GM12801 (cell line): ENCODE measurements around the gene GRIK5.

Source experiments
- CTCF ChIP-seq: IDR thresholded peaks from one replicate; pipeline ENCODE4 v1.5.1; 2011; ENCODE audit warnings: control low read depth; ENCODE audit not compliant: insufficient read length; ENCODE audit errors: extremely low read depth

The GRIK5 gene

DNA sequence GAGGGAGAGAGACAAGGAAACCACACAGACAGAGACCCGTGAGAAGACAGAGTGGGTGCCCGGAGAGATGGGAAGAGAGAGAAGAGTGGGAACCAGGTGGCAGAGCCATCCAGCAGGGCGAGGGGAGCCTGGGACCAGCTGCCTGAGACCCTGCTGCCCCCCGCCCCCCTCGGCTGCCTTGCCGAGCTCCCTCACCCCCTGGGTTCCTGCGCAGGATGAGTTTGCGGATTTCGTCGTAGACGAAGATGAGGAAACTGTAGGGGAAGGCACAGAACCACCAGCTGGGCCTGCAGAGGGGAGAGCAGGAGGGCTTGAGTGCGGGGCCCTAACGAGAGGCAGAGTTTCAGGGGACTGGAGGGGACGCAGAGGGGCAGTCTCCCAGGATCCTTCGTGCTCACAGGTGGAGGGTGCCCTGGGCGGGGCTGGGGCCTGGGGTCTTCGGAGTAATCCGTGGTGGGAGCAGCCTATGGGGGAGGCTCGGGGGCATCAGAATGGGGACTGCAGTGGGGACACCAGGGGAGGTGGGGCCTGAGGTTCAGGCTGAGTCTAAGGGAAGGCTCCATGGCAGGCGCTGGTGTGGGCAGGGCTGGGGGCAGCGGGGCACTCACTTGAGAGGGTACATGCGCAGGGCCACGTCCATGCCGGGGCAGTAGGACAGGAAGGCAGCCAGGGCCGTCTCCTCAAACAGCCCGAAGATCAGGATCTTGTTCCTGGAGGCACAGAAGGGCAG is 102.8 kb downstream of the GRIK5 start:
- TF ChIP-seq CTCF: no peak

DNA sequence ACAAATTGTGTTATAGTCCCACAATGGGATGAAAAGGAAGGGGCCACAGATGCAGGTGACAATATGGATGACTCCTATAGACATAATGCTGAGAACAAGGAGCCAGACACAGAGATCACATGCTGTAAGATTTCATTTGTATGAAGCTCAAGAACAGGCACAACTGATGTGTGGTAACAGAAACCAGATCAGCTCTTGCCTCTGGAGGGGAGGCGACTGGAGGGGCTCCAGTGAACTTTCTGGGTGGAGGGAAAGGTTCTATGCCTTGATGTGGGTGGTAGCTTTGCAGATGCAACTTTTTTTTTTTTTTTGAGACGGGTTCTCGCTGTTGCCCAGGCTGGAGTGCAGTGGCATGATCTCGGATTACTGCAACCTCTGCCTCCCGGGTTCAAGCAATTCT is 104.9 kb downstream of the GRIK5 start:
- no peak for TF ChIP-seq CTCF

DNA sequence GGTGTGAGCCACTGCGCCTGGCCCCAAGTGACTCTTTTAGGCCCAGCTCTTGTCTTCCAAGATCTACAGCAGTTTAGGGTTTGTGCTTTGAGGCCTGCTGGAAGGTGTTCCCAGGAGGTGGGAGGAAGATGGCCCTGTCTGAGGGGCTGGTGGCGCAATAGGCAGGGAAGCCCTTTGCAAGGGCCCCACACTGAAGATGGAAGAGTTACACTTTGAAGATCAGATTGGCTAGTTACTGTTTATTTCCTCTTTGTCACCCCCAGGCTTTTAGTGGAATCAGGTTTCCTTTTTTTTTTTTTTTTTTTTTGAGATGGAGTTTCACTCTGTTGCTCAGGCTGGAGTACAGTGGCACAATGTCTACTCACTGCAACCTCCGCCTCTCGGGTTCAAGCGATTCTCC is 109.0 kb downstream of the GRIK5 start:
- TF ChIP-seq CTCF: no peak

DNA sequence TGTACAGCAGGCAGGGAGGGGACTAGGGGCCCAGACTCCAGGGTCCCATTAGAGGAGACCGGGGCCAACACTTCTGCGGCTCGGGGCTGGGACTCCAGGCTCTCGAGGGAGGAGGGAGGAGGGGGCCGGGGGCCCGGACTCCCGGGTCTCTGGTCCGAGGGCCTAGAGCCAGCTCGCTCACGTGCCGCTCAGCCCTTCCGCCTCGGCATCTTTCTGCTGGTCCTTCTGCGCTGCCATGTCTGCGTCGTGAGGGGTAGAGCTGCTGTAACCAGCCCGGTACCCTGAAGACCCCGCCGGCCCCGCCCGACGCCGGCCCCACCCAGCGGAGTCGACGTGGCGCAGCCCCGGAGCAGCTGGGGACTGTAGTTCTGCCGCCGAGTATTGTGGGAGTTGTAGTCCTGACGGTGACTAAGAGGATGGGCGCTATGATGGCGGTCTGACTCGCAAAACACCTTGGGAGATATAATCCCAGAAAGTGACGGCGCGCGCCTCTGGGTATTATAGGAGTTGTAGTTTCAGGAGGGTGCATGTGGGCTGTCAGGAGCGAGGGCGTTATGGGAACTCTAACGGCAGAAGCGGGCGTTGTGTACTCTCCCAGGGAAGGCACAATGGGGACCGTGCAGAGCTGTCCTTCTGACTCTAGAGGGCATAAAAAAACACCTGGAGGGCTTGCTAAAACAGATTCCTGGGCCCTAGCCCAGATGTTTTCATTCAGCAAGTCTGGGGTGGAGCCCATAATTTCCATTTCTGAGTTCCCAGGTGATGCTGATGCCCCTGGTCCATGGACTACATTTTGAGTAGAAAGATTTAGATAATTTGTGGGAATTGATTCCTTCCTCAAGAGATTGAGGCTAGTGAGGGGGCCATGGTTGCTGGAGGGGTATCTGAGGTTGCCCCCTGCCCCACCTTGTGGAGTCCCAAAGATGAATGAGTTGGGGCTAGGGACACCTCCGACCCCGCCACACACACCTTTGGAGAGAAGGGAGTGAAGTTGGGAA is 110.7 kb downstream of the GRIK5 start, which contains the start of gene RABAC1:
RABAC1 (minus strand) TSS at position 266 of the 998 bp plus-strand sequence; CDS start at position 237, 29 bp downstream.
- TF ChIP-seq CTCF: no peak

- TF ChIP-seq CTCF: no peak
These were observed 111.5 kb downstream of the GRIK5 start for GRCh38 chr19:41958367-41959055.

- TF ChIP-seq CTCF: peak; percentile 80
These were observed 112.1 kb downstream of the GRIK5 start for GRCh38 chr19:41957838-41958366.
